Hematopoietic multipotent progenitor cell treated with erythropoietin and hydrocortisone succinate and interleukin-3 and kit ligand, for 17 days (in vitro differentiated cells): Measurements from ENCODE around the gene CFAP298.
A peak's percentile ranks its signal among the peaks of the same experiment; 100 is the strongest.
"Not testable (repeated sequence)": the region's sequence is repeated elsewhere in the genome, so short reads cannot be mapped to it uniquely, and the experiment has no call there.

ENCODE experiments used
- DNase-seq: peaks from one replicate; pipeline ENCODE4 v3.0.0-alpha.2; 2015; ENCODE audit warnings: low spot score

The CFAP298 gene

GRCh38 chr21:32612075-32612998 lies at the start of gene CFAP298:
CFAP298 (minus strand) TSS chr21:32612377; CDS start chr21:32612243, 134 bp downstream.
- peak; percentile 82 for DNase-seq

- DNase-seq = not testable (repeated sequence)
These were observed 49.0 kb upstream of the CFAP298 start for GRCh38 chr21:32661026-32661782.

GRCh38 chr21:32658524-32658923 lies 46.3 kb upstream of the CFAP298 start:
- DNase-seq = no peak

- DNase-seq = peak; percentile 50
These were observed 41.2 kb upstream of the CFAP298 start for GRCh38 chr21:32653326-32653901.

- DNase-seq = no peak
These were observed 36.0 kb upstream of the CFAP298 start for GRCh38 chr21:32648165-32648564.

GRCh38 chr21:32645261-32646182 lies 33.3 kb upstream of the CFAP298 start:
- DNase-seq = no peak

GRCh38 chr21:32641710-32642698 lies 29.8 kb upstream of the CFAP298 start:
- no peak for DNase-seq

- DNase-seq = no peak
These were observed 14.5 kb upstream of the CFAP298 start for GRCh38 chr21:32626621-32627196.

GRCh38 chr21:32618218-32618617 lies 6.0 kb upstream of the CFAP298 start:
- not testable (repeated sequence) for DNase-seq

GRCh38 chr21:32613436-32614043 lies 1.4 kb upstream of the CFAP298 start:
- DNase-seq = no peak

GRCh38 chr21:32612999-32613337 lies 791 bp upstream of the CFAP298 start:
- no peak for DNase-seq

GRCh38 chr21:32611471-32611997 lies 643 bp downstream of the CFAP298 start:
- DNase-seq = no peak

- not testable (repeated sequence) for DNase-seq
These were observed 1.2 kb downstream of the CFAP298 start for GRCh38 chr21:32610940-32611339.

GRCh38 chr21:32608851-32609250 lies 3.3 kb downstream of the CFAP298 start:
- no peak for DNase-seq

GRCh38 chr21:32605469-32605868 lies 6.7 kb downstream of the CFAP298 start:
- no peak for DNase-seq

- DNase-seq = no peak
These were observed 7.7 kb downstream of the CFAP298 start for GRCh38 chr21:32604464-32604863.

- DNase-seq = no peak
These were observed 9.0 kb downstream of the CFAP298 start for GRCh38 chr21:32603131-32603530.

- no peak for DNase-seq
These were observed 10.1 kb downstream of the CFAP298 start for GRCh38 chr21:32602099-32602498.

GRCh38 chr21:32599526-32599925 lies 12.7 kb downstream of the CFAP298 start:
- DNase-seq = no peak
